Measurements from ENCODE around the gene FZD4. TPM values are rescaled to one million over a fixed set of nuclear protein-coding genes. Genes with fewer than 3 reads are reported as not detected.
"Not testable (repeated sequence)": the region's sequence is repeated elsewhere in the genome, so short reads cannot be mapped to it uniquely, and the experiment has no call there.

FZD4 gene
- total RNA-seq, 2 experiments from 2014 or later, result not detected

DNA sequence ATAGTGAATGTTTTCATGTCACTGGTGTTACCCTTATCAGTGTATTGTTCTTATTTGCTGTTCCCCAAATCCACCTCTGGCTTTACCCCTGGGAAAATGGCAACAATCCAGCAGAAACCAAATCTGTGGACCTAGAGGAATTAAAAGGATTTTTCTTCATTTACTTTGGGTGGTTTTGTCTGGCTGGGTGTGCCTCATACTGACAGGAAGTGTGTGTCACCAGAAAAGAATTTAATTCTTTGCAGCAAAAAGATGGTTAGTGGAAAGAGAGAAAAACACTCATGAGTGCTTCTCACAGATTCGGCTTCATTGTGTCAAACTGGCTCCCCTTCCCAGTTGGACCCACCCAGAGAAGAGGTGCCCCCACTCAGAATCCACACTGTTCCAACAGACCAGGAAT is 38.9 kb downstream of the FZD4 start:
- no peak overlapping the region for H3K27ac Mint-ChIP-seq
- H3K36me3 Mint-ChIP-seq (ENCODE audit: low read depth), result no peaks in the 10 kb centered on the region
- H3K27me3 Mint-ChIP-seq (ENCODE audit: low read depth), result peaks cover 8% of the 10 kb centered on the region
- no peaks in the 10 kb centered on the region for H3K9me3 Mint-ChIP-seq (ENCODE audit: insufficient read depth)
- no peak overlapping the region for H3K4me3 Mint-ChIP-seq
- ATAC-seq, result no peak
- DNase-seq, result no peak
- ChIA-PET CTCF (interaction anchor here (0.6 kb wide), 1 partner anchor 10 kb away, joined by 3 read pairs; no protein-coding TSS in a partner anchor), POLR2A (no interaction called here)
- H3K4me1 Mint-ChIP-seq (ENCODE audit: low read depth), result peaks cover 3% of the 10 kb centered on the region

DNA sequence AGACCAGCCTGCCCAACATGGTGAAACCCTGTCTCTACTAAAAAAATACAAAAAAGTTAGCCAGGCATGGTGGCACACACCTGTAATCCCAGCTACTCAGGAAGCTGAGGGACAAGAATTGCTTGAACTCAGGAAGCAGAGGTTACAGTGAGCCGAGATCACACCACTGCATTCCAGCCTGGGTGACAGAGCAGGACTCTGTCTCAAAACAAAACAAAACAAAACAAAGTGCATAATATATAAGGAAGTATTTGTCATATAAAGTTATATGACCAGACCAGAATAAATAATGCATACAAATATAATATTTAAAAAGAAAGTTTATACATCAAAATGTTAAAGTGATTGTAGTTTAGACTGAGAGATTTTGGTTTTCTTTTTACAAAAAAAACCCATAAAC is 39.3 kb downstream of the FZD4 start:
- H3K9me3 Mint-ChIP-seq (ENCODE audit: insufficient read depth); CTCF ChIA-PET; ATAC-seq; DNase-seq; H3K27me3 Mint-ChIP-seq (ENCODE audit: low read depth); H3K27ac Mint-ChIP-seq; H3K4me3 Mint-ChIP-seq; H3K4me1 Mint-ChIP-seq (ENCODE audit: low read depth); H3K36me3 Mint-ChIP-seq (ENCODE audit: low read depth); POLR2A ChIA-PET: not testable (repeated sequence)

DNA sequence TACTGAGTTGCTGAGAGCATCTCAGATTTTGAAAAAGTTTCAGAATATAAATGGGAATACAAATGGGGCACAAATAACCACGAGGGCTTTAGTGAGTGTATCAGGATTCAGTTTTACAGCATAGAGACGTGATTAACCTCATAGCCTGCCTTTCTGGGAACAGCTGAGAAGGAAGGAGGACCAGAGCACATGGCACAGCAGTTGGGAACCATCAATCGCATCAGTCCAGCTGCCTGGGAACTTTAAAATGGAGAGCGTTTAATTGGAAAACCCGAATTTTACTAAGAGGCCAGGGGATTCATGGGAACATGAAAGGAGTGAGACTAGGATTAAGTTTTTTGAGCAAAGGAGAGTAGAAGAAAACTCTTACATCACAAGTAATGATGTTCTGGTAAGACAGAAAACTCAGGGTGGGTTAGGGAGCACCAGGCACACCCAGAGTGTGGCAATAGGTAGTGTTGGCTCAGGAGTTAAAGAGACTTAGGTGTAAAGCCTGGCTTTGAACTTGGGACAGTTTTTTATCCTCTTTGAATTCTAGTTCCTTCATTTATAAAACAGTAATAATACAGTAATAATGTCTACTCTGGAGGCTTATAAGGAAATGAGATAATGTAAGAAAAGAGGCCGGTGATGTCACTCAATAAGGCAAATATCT is 40.2 kb downstream of the FZD4 start:
- ATAC-seq, result no peak
- no peak overlapping the region for H3K27ac Mint-ChIP-seq
- ChIA-PET CTCF (no interaction called here), POLR2A (no interaction called here)
- DNase-seq, result no peak
- no peaks in the 10 kb centered on the region for H3K9me3 Mint-ChIP-seq (ENCODE audit: insufficient read depth)
- no peaks in the 10 kb centered on the region for H3K36me3 Mint-ChIP-seq (ENCODE audit: low read depth)
- H3K27me3 Mint-ChIP-seq (ENCODE audit: low read depth), result peaks cover 10% of the 10 kb centered on the region
- no peak overlapping the region for H3K4me3 Mint-ChIP-seq
- peaks cover 3% of the 10 kb centered on the region for H3K4me1 Mint-ChIP-seq (ENCODE audit: low read depth)

DNA sequence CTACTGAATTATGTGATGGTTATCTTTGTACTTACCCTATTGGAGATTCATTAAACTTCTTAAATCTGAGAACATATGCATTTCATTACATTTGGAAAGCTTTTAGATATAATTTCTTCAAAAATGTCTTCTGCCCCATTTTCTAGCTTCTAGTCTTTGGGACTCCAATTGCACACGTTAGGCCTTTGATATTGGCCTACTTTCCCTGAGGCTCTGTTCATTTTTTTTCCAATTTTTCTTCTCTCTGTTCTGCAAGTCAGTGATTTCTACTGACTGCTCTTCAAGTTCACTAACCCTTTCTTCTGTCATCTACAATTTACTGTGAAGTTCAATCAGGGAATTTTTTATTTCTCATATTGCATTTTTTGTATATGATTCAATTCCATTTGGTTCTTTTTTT is 43.0 kb downstream of the FZD4 start:
- CTCF ChIA-PET, result interaction anchor here (1.2 to 1.5 kb wide), 2 partner anchors 42 to 304 kb away, joined by 3 read pairs; no protein-coding TSS in a partner anchor
- DNase-seq (no peak), ATAC-seq (no peak)

DNA sequence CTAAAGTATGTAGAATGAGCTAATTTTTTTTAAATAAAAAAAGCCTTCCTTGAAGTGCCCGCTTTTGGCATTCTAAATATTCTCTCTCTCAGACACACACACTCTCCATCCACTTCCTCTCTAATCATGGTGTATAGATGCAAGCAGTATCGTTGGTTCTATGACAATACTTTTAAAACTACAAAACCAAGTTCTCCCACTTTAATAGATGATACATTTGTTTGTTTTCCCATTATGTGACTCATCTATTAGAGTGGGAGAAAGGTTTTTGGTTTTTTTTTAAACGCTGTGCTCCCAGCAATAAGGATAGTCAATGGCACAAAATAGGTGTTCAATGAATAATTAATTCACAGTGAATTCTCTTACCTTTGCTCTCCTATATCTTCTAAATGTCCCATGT is 44.6 kb downstream of the FZD4 start:
- ATAC-seq (no peak), DNase-seq (no peak)
- Mint-ChIP-seq H3K4me1 (ENCODE audit: low read depth) (no peaks in the 10 kb centered on the region), H3K4me3 (no peak overlapping the region), H3K36me3 (ENCODE audit: low read depth) (no peaks in the 10 kb centered on the region), H3K27me3 (ENCODE audit: low read depth) (peaks cover 10% of the 10 kb centered on the region), H3K27ac (no peak overlapping the region), H3K9me3 (ENCODE audit: insufficient read depth) (no peaks in the 10 kb centered on the region)
- ChIA-PET POLR2A (no interaction called here), CTCF (no interaction called here)

More for the DNA sequence above, 43.0 kb downstream of the FZD4 start:
- Mint-ChIP-seq H3K4me1 (ENCODE audit: low read depth) (peaks cover 3% of the 10 kb centered on the region), H3K4me3 (no peak overlapping the region), H3K27ac (no peak overlapping the region), H3K36me3 (ENCODE audit: low read depth) (no peaks in the 10 kb centered on the region), H3K27me3 (ENCODE audit: low read depth) (peaks cover 10% of the 10 kb centered on the region), H3K9me3 (ENCODE audit: insufficient read depth) (no peaks in the 10 kb centered on the region)
- POLR2A ChIA-PET, result no interaction called here

DNA sequence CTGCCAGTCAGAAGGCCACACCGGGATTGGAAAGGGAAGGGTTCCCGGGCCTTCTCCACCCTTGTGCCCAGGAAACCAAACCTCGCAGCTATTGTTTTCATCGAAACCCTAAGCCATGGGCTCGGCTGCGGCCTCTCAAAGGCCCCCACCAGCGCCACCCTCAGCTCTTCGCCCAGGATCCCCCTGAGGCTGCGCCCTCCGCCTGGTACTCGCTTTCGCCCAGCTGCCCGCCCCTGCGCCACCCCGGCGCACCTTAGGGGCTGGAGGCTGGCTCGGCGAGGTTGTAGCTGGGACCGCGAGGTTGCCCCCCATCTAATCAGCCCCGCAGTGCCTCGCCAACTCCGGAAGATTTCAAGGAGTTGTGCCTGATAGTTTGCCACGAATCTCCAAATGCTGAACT is 49.0 kb downstream of the FZD4 start:
- Mint-ChIP-seq H3K4me3 (no peak overlapping the region), H3K36me3 (ENCODE audit: low read depth) (no peaks in the 10 kb centered on the region), H3K9me3 (ENCODE audit: insufficient read depth) (no peaks in the 10 kb centered on the region), H3K4me1 (ENCODE audit: low read depth) (no peaks in the 10 kb centered on the region), H3K27me3 (ENCODE audit: low read depth) (peaks cover 7% of the 10 kb centered on the region), H3K27ac (no peak overlapping the region)
- ATAC-seq, result no peak
- no peak for DNase-seq
- ChIA-PET POLR2A (no interaction called here), CTCF (no interaction called here)

DNA sequence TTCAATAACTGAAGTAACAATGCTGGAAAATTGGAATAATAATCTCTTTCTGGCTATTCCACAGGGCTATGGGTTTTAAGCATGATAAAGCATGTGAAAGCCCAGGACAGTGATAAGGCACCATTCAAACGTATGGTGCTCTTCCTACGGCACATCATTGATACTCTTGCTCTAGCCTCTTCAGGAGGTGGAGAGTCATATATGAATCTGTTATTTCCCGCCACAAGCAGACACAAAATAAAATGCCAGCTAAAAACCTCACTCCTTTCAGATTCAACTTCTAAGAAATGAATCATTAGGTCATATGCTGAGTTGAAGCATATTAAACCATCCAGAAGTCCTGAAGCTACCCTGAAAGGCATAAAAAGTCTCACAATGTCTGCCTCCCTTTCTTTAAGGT is 49.9 kb downstream of the FZD4 start:
- DNase-seq (no peak), ATAC-seq (no peak)
- POLR2A ChIA-PET, result no interaction called here
- no peak overlapping the region for H3K4me3 Mint-ChIP-seq
- CTCF ChIA-PET, result no interaction called here
- H3K4me1 Mint-ChIP-seq (ENCODE audit: low read depth), result no peaks in the 10 kb centered on the region
- H3K27ac Mint-ChIP-seq, result no peak overlapping the region
- no peaks in the 10 kb centered on the region for H3K9me3 Mint-ChIP-seq (ENCODE audit: insufficient read depth)
- H3K27me3 Mint-ChIP-seq (ENCODE audit: low read depth), result peaks cover 7% of the 10 kb centered on the region
- H3K36me3 Mint-ChIP-seq (ENCODE audit: low read depth), result no peaks in the 10 kb centered on the region

DNA sequence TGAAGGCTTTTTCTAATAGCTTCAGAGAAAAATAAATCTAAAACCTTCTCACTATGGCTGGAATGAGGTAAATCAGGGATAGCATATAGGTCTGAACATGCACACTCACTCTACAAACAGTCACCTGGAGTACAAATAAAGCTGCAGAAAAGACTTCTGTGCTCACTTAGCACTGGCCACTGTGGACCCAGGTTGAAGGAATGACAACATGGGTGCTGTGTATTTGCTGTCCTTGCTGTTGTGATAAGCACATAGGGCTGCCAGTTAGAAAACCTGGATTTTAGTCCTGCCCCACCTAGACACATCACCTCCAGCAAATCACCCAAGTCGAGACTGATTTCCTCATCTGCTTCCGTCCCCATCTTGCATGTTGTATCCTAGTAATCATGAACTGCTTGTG is 51.2 kb downstream of the FZD4 start:
- H3K36me3 Mint-ChIP-seq (ENCODE audit: low read depth), result no peaks in the 10 kb centered on the region
- H3K4me1 Mint-ChIP-seq (ENCODE audit: low read depth), result no peaks in the 10 kb centered on the region
- H3K4me3 Mint-ChIP-seq, result no peak overlapping the region
- no peak overlapping the region for H3K27ac Mint-ChIP-seq
- ATAC-seq, result no peak
- CTCF ChIA-PET, result no interaction called here
- POLR2A ChIA-PET, result no interaction called here
- DNase-seq, result no peak
- H3K9me3 Mint-ChIP-seq (ENCODE audit: insufficient read depth), result no peaks in the 10 kb centered on the region
- H3K27me3 Mint-ChIP-seq (ENCODE audit: low read depth), result peaks cover 7% of the 10 kb centered on the region

GRCh38 chr11:86902345-86902744 is 52.9 kb downstream of the FZD4 start:
- Mint-ChIP-seq H3K4me3 (no peak overlapping the region), H3K27me3 (ENCODE audit: low read depth) (peaks cover 7% of the 10 kb centered on the region), H3K36me3 (ENCODE audit: low read depth) (no peaks in the 10 kb centered on the region), H3K4me1 (ENCODE audit: low read depth) (no peaks in the 10 kb centered on the region), H3K9me3 (ENCODE audit: insufficient read depth) (no peaks in the 10 kb centered on the region), H3K27ac (no peak overlapping the region)
- DNase-seq (no peak), ATAC-seq (no peak)
- CTCF ChIA-PET, result interaction anchor here (0.6 to 1.8 kb wide), 3 partner anchors 32 to 383 kb away, joined by 3 to 7 read pairs (median 3); no protein-coding TSS in a partner anchor
- POLR2A ChIA-PET, result interaction anchor here (0.6 kb wide), 1 partner anchor 1617 kb away, joined by 3 read pairs; no protein-coding TSS in a partner anchor

DNA sequence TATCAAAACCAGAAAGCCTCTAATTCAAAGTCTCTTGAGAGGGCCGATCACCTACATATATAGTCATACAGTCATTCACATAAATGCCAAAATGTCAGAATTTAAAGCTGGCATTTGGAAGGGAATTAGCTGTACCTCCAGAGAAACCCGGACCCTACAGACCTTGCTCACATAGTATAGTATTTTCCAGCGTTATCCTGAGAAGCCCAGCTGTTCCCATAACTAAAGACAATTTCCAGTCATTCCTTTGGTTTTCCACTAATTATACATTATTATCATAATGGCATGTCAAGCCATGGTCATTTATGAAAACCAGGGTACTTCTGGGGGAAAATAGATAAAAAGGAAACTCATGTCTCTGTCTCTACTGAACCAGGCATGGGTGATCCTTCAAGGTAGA is 53.6 kb downstream of the FZD4 start:
- Mint-ChIP-seq H3K27ac (no peak overlapping the region), H3K4me3 (no peak overlapping the region), H3K4me1 (ENCODE audit: low read depth) (no peaks in the 10 kb centered on the region), H3K27me3 (ENCODE audit: low read depth) (peaks cover 7% of the 10 kb centered on the region), H3K36me3 (ENCODE audit: low read depth) (no peaks in the 10 kb centered on the region), H3K9me3 (ENCODE audit: insufficient read depth) (no peaks in the 10 kb centered on the region)
- ATAC-seq (no peak), DNase-seq (no peak)
- ChIA-PET POLR2A (no interaction called here), CTCF (interaction anchor here (1.0 to 1.8 kb wide), 2 partner anchors 31 to 382 kb away, joined by 3 to 7 read pairs; no protein-coding TSS in a partner anchor)

GRCh38 chr11:86900162-86900561 is 55.0 kb downstream of the FZD4 start:
- CTCF ChIA-PET, result no interaction called here

GRCh38 chr11:86898689-86899088 is 56.5 kb downstream of the FZD4 start:
- Mint-ChIP-seq H3K4me3 (no peak overlapping the region), H3K27ac (no peak overlapping the region), H3K9me3 (ENCODE audit: insufficient read depth) (no peaks in the 10 kb centered on the region), H3K4me1 (ENCODE audit: low read depth) (no peaks in the 10 kb centered on the region), H3K36me3 (ENCODE audit: low read depth) (no peaks in the 10 kb centered on the region), H3K27me3 (ENCODE audit: low read depth) (peaks cover 11% of the 10 kb centered on the region)
- ChIA-PET POLR2A (no interaction called here), CTCF (no interaction called here)
- ATAC-seq (no peak), DNase-seq (no peak)

More at GRCh38 chr11:86900162-86900561, 55.0 kb downstream of the FZD4 start:
- Mint-ChIP-seq H3K27ac (no peak overlapping the region), H3K9me3 (ENCODE audit: insufficient read depth) (no peaks in the 10 kb centered on the region), H3K27me3 (ENCODE audit: low read depth) (peaks cover 11% of the 10 kb centered on the region), H3K36me3 (ENCODE audit: low read depth) (no peaks in the 10 kb centered on the region), H3K4me1 (ENCODE audit: low read depth) (no peaks in the 10 kb centered on the region), H3K4me3 (no peak overlapping the region)
- POLR2A ChIA-PET, result no interaction called here
- DNase-seq (no peak), ATAC-seq (no peak)

GRCh38 chr11:86896441-86896841 is 58.8 kb downstream of the FZD4 start:
- no peak overlapping the region for H3K27ac Mint-ChIP-seq
- ChIA-PET POLR2A (no interaction called here), CTCF (no interaction called here)
- no peaks in the 10 kb centered on the region for H3K4me1 Mint-ChIP-seq (ENCODE audit: low read depth)
- no peaks in the 10 kb centered on the region for H3K9me3 Mint-ChIP-seq (ENCODE audit: insufficient read depth)
- H3K27me3 Mint-ChIP-seq (ENCODE audit: low read depth), result peaks cover 9% of the 10 kb centered on the region
- ATAC-seq, result no peak
- no peaks in the 10 kb centered on the region for H3K36me3 Mint-ChIP-seq (ENCODE audit: low read depth)
- H3K4me3 Mint-ChIP-seq, result no peak overlapping the region
- DNase-seq, result no peak
